KMS-11 (cell line): Measurements from ENCODE around the gene MALAT1.

Experiments
- H2AFZ ChIP-seq: fragments of 200-600 bp; sonication (generic); 2 replicates; pipeline ENCODE4 v1.6.1; 2016; ENCODE audit warnings: antibody characterized with exemption, mixed run types, low read depth
- H3K27ac ChIP-seq: fragments of 200-600 bp; sonication (generic); 2 replicates; pipeline ENCODE4 v1.6.1; 2016; ENCODE audit warnings: mild to moderate bottlenecking, mixed run types
- H3K27me3 ChIP-seq: fragments of 200-600 bp; sonication (generic); 2 replicates; pipeline ENCODE4 v1.6.1; 2017; ENCODE audit warnings: mild to moderate bottlenecking, low read depth, mixed run types, moderate library complexity; ENCODE audit not compliant: insufficient read depth
- H3K36me3 ChIP-seq: fragments of 200-600 bp; sonication (generic); 2 replicates; pipeline ENCODE4 v1.6.1; 2017; ENCODE audit warnings: mild to moderate bottlenecking, mixed run types; ENCODE audit not compliant: insufficient read depth
- H3K4me1 ChIP-seq: fragments of 200-600 bp; sonication (generic); 2 replicates; pipeline ENCODE4 v1.6.1; 2016; ENCODE audit warnings: mild to moderate bottlenecking, low read depth, mixed run types; ENCODE audit not compliant: poor library complexity, severe bottlenecking
- H3K4me2 ChIP-seq: fragments of 200-600 bp; sonication (generic); 2 replicates; pipeline ENCODE4 v1.7.0; 2016; ENCODE audit warnings: mild to moderate bottlenecking, mixed run types
- H3K4me3 ChIP-seq: fragments of 200-600 bp; sonication (generic); IDR thresholded peaks from 2 replicates; pipeline ENCODE4 v1.6.1; 2017; ENCODE audit warnings: low read depth, low read length, mixed read lengths; ENCODE audit not compliant: insufficient read depth
- H3K79me2 ChIP-seq: fragments of 200-600 bp; sonication (generic); 2 replicates; pipeline ENCODE4 v1.6.1; 2016; ENCODE audit warnings: low read depth, mixed run types; ENCODE audit not compliant: insufficient read depth
- H3K9ac ChIP-seq: fragments of 200-600 bp; sonication (generic); 2 replicates; pipeline ENCODE4 v1.6.1; 2016; ENCODE audit warnings: mild to moderate bottlenecking, mixed run types
- H4K20me1 ChIP-seq: fragments of 200-600 bp; sonication (generic); 2 replicates; pipeline ENCODE4 v1.6.1; 2016; ENCODE audit warnings: mild to moderate bottlenecking, mixed run types; ENCODE audit not compliant: insufficient read depth
- CTCF ChIP-seq: fragments of 200-600 bp; sonication (generic); conservative IDR thresholded peaks from 2 replicates; pipeline ENCODE4 v1.6.1; 2017; ENCODE audit warnings: low read depth, mild to moderate bottlenecking, antibody characterized with exemption, low read length, moderate library complexity, mixed read lengths

MALAT1 gene

GRCh38 chr11:65535102-65535501 is 36.3 kb downstream of the MALAT1 start:
- no peak overlapping the region for H3K27ac ChIP-seq
- H3K36me3 ChIP-seq: no peaks in the 10 kb centered on the region
- H3K4me1 ChIP-seq: peaks cover 12% of the 10 kb centered on the region
- H4K20me1 ChIP-seq: no peaks in the 10 kb centered on the region
- H3K4me3 ChIP-seq: no peak overlapping the region
- no peak overlapping the region for H2AFZ ChIP-seq
- no peak overlapping the region for H3K4me2 ChIP-seq
- H3K27me3 ChIP-seq: no peaks in the 10 kb centered on the region
- H3K79me2 ChIP-seq: no peaks in the 10 kb centered on the region
- no peak overlapping the region for H3K9ac ChIP-seq
- no peak for TF ChIP-seq CTCF

GRCh38 chr11:65536412-65537295 is 37.8 kb downstream of the MALAT1 start:
- no peaks in the 10 kb centered on the region for H3K27me3 ChIP-seq
- H2AFZ ChIP-seq: no peak overlapping the region
- no peaks in the 10 kb centered on the region for H3K79me2 ChIP-seq
- H3K36me3 ChIP-seq: no peaks in the 10 kb centered on the region
- peaks cover 19% of the 10 kb centered on the region for H3K4me1 ChIP-seq
- no peak overlapping the region for H3K27ac ChIP-seq
- no peak overlapping the region for H3K4me3 ChIP-seq
- no peak overlapping the region for H3K9ac ChIP-seq
- TF ChIP-seq CTCF: no peak
- H4K20me1 ChIP-seq: no peaks in the 10 kb centered on the region
- no peak overlapping the region for H3K4me2 ChIP-seq

- H4K20me1 ChIP-seq: no peaks in the 10 kb centered on the region
- H3K4me2 ChIP-seq: no peak overlapping the region
- no peak for TF ChIP-seq CTCF
- no peak overlapping the region for H3K4me3 ChIP-seq
- H3K9ac ChIP-seq: no peak overlapping the region
- no peaks in the 10 kb centered on the region for H3K27me3 ChIP-seq
- peaks cover 19% of the 10 kb centered on the region for H3K4me1 ChIP-seq
- no peaks in the 10 kb centered on the region for H3K36me3 ChIP-seq
- no peak overlapping the region for H2AFZ ChIP-seq
- no peak overlapping the region for H3K27ac ChIP-seq
- H3K79me2 ChIP-seq: no peaks in the 10 kb centered on the region
Observed at GRCh38 chr11:65537296-65537597, 38.4 kb downstream of the MALAT1 start.

GRCh38 chr11:65537620-65538231 is 38.9 kb downstream of the MALAT1 start:
- H3K9ac ChIP-seq: no peak overlapping the region
- H3K4me3 ChIP-seq: no peak overlapping the region
- no peaks in the 10 kb centered on the region for H3K36me3 ChIP-seq
- no peak overlapping the region for H3K27ac ChIP-seq
- H3K79me2 ChIP-seq: no peaks in the 10 kb centered on the region
- peaks cover 19% of the 10 kb centered on the region for H3K4me1 ChIP-seq
- H2AFZ ChIP-seq: no peak overlapping the region
- no peaks in the 10 kb centered on the region for H3K27me3 ChIP-seq
- H3K4me2 ChIP-seq: no peak overlapping the region
- no peak for TF ChIP-seq CTCF
- H4K20me1 ChIP-seq: no peaks in the 10 kb centered on the region
